ENCODE results near the gene KDELR3.

KDELR3 gene

GRCh38 chr22:38423512-38424503, 44.1 kb upstream of the KDELR3 start:
- TF ChIP-seq CTCF (IDR thresholded peaks at IDR 0.05; ENCODE audit: low read depth, low read length, missing control alignments): no peak
- DNase-seq (ENCODE audit: extremely low read depth, low read depth): no peak
- H3K4me3 ChIP-seq (replicated peaks; ENCODE audit: low read depth, low read length): no peak overlapping the region

GRCh38 chr22:38424525-38425080, 43.3 kb upstream of the KDELR3 start:
- TF ChIP-seq CTCF (IDR thresholded peaks at IDR 0.05; ENCODE audit: low read depth, low read length, missing control alignments): no peak
- H3K4me3 ChIP-seq (replicated peaks; ENCODE audit: low read depth, low read length): no peak overlapping the region
- DNase-seq (ENCODE audit: extremely low read depth, low read depth): no peak

GRCh38 chr22:38426628-38427027, 41.3 kb upstream of the KDELR3 start:
- no peak for TF ChIP-seq CTCF (IDR thresholded peaks at IDR 0.05; ENCODE audit: low read depth, low read length, missing control alignments)
- DNase-seq (ENCODE audit: extremely low read depth, low read depth): no peak
- no peak overlapping the region for H3K4me3 ChIP-seq (replicated peaks; ENCODE audit: low read depth, low read length)

GRCh38 chr22:38427465-38427864, 40.4 kb upstream of the KDELR3 start:
- TF ChIP-seq CTCF (IDR thresholded peaks at IDR 0.05; ENCODE audit: low read depth, low read length, missing control alignments): no peak
- H3K4me3 ChIP-seq (replicated peaks; ENCODE audit: low read depth, low read length): no peak overlapping the region
- DNase-seq (ENCODE audit: extremely low read depth, low read depth): no peak

GRCh38 chr22:38427940-38428339, 40.0 kb upstream of the KDELR3 start:
- TF ChIP-seq CTCF (IDR thresholded peaks at IDR 0.05; ENCODE audit: low read depth, low read length, missing control alignments): no peak
- no peak for DNase-seq (ENCODE audit: extremely low read depth, low read depth)
- H3K4me3 ChIP-seq (replicated peaks; ENCODE audit: low read depth, low read length): no peak overlapping the region

GRCh38 chr22:38428714-38429113, 39.2 kb upstream of the KDELR3 start:
- H3K4me3 ChIP-seq (replicated peaks; ENCODE audit: low read depth, low read length): no peak overlapping the region
- no peak for DNase-seq (ENCODE audit: extremely low read depth, low read depth)
- no peak for TF ChIP-seq CTCF (IDR thresholded peaks at IDR 0.05; ENCODE audit: low read depth, low read length, missing control alignments)

Measured in HFF-Myc (cell line).